Liver (tissue), 3 donors: ENCODE data around the gene SLC12A7.

Experiments used
- EGR1 ChIP-seq, 2 donors: IDR thresholded peaks; 2 replicates each; pipeline ENCODE4 v1.6.1; 2016 to 2018; ENCODE audit warnings: antibody characterized with exemption in 2 of 2, low read depth in 2 of 2
- GABPA ChIP-seq, 2 donors: IDR thresholded peaks in 1 of 2; conservative IDR thresholded peaks in 1 of 2; 2 replicates each; pipeline ENCODE4 v1.6.1; 2016; ENCODE audit warnings: antibody characterized with exemption in 2 of 2, mild to moderate bottlenecking in 1 of 2, moderate library complexity in 1 of 2
- HNF4G ChIP-seq: IDR thresholded peaks from 2 replicates; pipeline ENCODE4 v1.6.1; 2016; ENCODE audit warnings: antibody characterized with exemption
- RAD21 ChIP-seq, 2 donors: IDR thresholded peaks; 2 replicates each; pipeline ENCODE4 v1.6.1; 2016; ENCODE audit warnings: antibody characterized with exemption in 2 of 2, mild to moderate bottlenecking in 2 of 2
- SP1 ChIP-seq: IDR thresholded peaks from 2 replicates; pipeline ENCODE4 v1.6.1; 2018; ENCODE audit warnings: antibody characterized with exemption, mild to moderate bottlenecking
- TAF1 ChIP-seq: conservative IDR thresholded peaks from 2 replicates; pipeline ENCODE4 v1.6.1; 2016; ENCODE audit warnings: antibody characterized with exemption, mild to moderate bottlenecking
- YY1 ChIP-seq: IDR thresholded peaks from 2 replicates; pipeline ENCODE4 v1.6.1; 2016; ENCODE audit warnings: antibody characterized with exemption, mild to moderate bottlenecking
- TF ChIP-seq, protein P1 (sequence below): fragments of 150-350 bp; IDR thresholded peaks from 2 replicates; pipeline ENCODE4 v1.5.1; 2017; ENCODE audit warnings: improper control_type of control experiment, low read depth, low read length; ENCODE audit not compliant: missing input control
- TF ChIP-seq, protein P2 (sequence below): IDR thresholded peaks from 2 replicates; pipeline ENCODE4 v1.6.1; 2016; ENCODE audit warnings: antibody characterized with exemption
- TF ChIP-seq, protein P3 (sequence below): IDR thresholded peaks from 2 replicates; pipeline ENCODE4 v1.6.1; 2016; ENCODE audit warnings: antibody characterized with exemption, mild to moderate bottlenecking
- TF ChIP-seq, protein P4 (sequence below): IDR thresholded peaks from 2 replicates; pipeline ENCODE4 v1.6.1; 2016; ENCODE audit warnings: antibody characterized with exemption
- TF ChIP-seq, protein P5 (sequence below): IDR thresholded peaks from 2 replicates; pipeline ENCODE4 v1.6.1; 2016; ENCODE audit warnings: antibody characterized with exemption
- donor health status: healthy.
- donor health status: healthy.

DNA sequence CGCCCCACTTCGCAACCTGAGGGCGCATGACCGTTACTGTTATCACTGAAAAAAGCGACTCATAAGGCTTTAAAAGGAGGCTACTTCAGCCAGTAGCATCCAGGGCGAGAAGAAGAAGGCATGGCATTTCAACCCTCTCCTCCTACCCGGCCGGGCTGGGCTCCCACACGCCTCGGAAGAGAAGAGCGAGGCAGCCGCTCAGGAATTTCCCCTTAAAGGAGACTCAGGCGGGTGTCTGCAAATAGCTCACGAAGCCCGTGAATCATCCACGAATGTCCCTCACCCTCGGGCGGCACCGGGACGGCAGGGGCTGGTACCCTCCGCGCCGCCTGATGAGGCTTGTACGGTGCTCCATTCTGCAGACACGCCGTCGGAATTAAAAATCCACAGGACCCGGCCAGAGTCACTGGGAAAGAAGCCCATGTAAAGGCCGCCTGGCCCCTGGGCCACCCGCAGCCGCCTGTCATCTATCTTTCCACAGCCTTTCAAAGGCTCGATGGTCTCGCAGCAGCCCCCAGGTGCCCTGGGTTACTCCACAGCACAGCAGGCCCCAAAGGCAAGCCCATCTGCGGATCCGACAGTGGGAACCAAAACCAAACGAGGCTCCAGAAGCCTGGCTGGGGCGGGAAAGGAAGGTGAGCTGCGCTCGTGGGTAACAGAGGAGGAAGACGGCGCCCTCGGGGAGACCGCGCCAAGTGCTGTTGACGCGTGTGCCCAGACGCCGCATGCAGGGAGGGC is 11.8 kb downstream of the SLC12A7 start:
- TF ChIP-seq HNF4G (no peak), RAD21 (IDR thresholded peaks at IDR 0.05) (no peak), YY1 (no peak), SP1 (no peak), EGR1 (IDR thresholded peaks at IDR 0.05; ENCODE audit: low read depth in 2 of 2) (no peak), TAF1 (no peak), GABPA (IDR thresholded peaks at IDR 0.05 in 1 of 2, conservative IDR thresholded peaks at IDR 0.05 in 1 of 2) (no peak)
- TF ChIP-seq, protein P1, sequence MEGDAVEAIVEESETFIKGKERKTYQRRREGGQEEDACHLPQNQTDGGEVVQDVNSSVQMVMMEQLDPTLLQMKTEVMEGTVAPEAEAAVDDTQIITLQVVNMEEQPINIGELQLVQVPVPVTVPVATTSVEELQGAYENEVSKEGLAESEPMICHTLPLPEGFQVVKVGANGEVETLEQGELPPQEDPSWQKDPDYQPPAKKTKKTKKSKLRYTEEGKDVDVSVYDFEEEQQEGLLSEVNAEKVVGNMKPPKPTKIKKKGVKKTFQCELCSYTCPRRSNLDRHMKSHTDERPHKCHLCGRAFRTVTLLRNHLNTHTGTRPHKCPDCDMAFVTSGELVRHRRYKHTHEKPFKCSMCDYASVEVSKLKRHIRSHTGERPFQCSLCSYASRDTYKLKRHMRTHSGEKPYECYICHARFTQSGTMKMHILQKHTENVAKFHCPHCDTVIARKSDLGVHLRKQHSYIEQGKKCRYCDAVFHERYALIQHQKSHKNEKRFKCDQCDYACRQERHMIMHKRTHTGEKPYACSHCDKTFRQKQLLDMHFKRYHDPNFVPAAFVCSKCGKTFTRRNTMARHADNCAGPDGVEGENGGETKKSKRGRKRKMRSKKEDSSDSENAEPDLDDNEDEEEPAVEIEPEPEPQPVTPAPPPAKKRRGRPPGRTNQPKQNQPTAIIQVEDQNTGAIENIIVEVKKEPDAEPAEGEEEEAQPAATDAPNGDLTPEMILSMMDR, result no peak
- TF ChIP-seq, protein P2, sequence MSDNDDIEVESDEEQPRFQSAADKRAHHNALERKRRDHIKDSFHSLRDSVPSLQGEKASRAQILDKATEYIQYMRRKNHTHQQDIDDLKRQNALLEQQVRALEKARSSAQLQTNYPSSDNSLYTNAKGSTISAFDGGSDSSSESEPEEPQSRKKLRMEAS, result no peak
- TF ChIP-seq, protein P3, sequence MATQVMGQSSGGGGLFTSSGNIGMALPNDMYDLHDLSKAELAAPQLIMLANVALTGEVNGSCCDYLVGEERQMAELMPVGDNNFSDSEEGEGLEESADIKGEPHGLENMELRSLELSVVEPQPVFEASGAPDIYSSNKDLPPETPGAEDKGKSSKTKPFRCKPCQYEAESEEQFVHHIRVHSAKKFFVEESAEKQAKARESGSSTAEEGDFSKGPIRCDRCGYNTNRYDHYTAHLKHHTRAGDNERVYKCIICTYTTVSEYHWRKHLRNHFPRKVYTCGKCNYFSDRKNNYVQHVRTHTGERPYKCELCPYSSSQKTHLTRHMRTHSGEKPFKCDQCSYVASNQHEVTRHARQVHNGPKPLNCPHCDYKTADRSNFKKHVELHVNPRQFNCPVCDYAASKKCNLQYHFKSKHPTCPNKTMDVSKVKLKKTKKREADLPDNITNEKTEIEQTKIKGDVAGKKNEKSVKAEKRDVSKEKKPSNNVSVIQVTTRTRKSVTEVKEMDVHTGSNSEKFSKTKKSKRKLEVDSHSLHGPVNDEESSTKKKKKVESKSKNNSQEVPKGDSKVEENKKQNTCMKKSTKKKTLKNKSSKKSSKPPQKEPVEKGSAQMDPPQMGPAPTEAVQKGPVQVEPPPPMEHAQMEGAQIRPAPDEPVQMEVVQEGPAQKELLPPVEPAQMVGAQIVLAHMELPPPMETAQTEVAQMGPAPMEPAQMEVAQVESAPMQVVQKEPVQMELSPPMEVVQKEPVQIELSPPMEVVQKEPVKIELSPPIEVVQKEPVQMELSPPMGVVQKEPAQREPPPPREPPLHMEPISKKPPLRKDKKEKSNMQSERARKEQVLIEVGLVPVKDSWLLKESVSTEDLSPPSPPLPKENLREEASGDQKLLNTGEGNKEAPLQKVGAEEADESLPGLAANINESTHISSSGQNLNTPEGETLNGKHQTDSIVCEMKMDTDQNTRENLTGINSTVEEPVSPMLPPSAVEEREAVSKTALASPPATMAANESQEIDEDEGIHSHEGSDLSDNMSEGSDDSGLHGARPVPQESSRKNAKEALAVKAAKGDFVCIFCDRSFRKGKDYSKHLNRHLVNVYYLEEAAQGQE, result no peak
- TF ChIP-seq, protein P4, sequence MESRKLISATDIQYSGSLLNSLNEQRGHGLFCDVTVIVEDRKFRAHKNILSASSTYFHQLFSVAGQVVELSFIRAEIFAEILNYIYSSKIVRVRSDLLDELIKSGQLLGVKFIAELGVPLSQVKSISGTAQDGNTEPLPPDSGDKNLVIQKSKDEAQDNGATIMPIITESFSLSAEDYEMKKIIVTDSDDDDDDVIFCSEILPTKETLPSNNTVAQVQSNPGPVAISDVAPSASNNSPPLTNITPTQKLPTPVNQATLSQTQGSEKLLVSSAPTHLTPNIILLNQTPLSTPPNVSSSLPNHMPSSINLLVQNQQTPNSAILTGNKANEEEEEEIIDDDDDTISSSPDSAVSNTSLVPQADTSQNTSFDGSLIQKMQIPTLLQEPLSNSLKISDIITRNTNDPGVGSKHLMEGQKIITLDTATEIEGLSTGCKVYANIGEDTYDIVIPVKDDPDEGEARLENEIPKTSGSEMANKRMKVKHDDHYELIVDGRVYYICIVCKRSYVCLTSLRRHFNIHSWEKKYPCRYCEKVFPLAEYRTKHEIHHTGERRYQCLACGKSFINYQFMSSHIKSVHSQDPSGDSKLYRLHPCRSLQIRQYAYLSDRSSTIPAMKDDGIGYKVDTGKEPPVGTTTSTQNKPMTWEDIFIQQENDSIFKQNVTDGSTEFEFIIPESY, result no peak
- TF ChIP-seq, protein P5, sequence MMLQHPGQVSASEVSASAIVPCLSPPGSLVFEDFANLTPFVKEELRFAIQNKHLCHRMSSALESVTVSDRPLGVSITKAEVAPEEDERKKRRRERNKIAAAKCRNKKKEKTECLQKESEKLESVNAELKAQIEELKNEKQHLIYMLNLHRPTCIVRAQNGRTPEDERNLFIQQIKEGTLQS, result no peak
